GM12878 (cell line): Measurements from ENCODE around the gene HDAC7.

Experiments used
- KDM1A ChIP-seq: fragments of 200-600 bp; sonication (generic); IDR thresholded peaks from 2 replicates; pipeline ENCODE4 v1.6.1; 2016; ENCODE audit warnings: borderline replicate concordance
- SUPT20H ChIP-seq: IDR thresholded peaks from 2 replicates; pipeline ENCODE4 v1.6.1; 2011; ENCODE audit warnings: low read depth, mild to moderate bottlenecking, low read length, moderate library complexity, borderline replicate concordance; ENCODE audit not compliant: control insufficient read depth
- TF ChIP-seq, protein P1 (sequence below), 3 experiments: IDR thresholded peaks in 2 of 3; conservative IDR thresholded peaks in 1 of 3; 2 replicates each; pipeline ENCODE4 v1.5.1; 2011; ENCODE audit warnings: low read depth in 3 of 3, low read length in 3 of 3, mild to moderate bottlenecking in 3 of 3, control low read depth in 2 of 3, moderate library complexity in 2 of 3, inconsistent platforms in 1 of 3, mixed read lengths in 1 of 3; ENCODE audit not compliant: control insufficient read depth in 2 of 3, insufficient read depth in 1 of 3; ENCODE audit errors: extremely low read depth in 1 of 3
- TF ChIP-seq, protein P2 (sequence below): fragments of 450-650 bp; IDR thresholded peaks from 2 replicates; pipeline ENCODE4 v1.6.1; 2016; ENCODE audit warnings: mild to moderate bottlenecking
- TF ChIP-seq, protein P3 (sequence below): fragments of 450-650 bp; IDR thresholded peaks from 2 replicates; pipeline ENCODE4 v1.6.1; 2017; ENCODE audit warnings: mild to moderate bottlenecking
- TF ChIP-seq, protein P4 (sequence below): IDR thresholded peaks from 2 replicates; pipeline ENCODE4 v1.6.1; 2012; ENCODE audit warnings: low read depth, low read length, improper control_type of control experiment

DNA sequence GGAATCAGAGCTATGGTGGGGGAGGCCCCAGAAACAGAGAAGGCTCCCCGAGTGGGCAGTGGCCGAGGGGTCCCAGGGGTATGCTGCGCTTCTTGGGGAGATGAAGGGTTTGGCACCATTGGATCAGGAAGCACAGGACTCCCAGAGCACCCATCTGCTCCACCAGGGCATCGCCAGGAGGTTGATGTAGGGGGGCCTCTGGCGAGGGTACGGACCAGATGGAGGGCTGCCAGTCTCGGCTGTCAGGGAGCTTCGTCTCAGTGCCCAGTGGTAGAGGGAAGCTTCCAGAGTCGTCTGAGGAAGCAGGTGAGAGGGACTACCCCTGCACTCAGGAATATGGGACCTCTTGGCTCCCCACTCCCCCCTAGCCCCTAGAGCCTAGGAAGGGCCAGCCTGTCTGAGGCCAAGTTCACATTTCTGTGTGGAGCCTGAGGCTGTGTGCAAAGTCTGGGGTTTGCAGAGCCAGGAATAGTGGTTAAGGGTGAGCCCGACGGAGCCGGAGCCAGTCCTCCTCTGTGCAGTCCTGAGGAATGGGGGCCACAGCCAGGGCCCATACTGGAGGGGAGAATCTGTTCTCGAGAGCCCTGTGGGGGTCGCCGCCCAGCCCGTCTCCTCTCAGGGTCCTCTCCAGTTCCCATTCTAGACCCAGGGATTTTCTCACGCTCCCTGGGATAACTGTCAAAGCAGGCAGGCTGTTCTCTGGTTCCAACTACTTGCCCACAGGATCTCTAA lies 36.5 kb downstream of the HDAC7 start:
- TF ChIP-seq KDM1A: no peak
- TF ChIP-seq SUPT20H: no peak
- TF ChIP-seq, protein P1, sequence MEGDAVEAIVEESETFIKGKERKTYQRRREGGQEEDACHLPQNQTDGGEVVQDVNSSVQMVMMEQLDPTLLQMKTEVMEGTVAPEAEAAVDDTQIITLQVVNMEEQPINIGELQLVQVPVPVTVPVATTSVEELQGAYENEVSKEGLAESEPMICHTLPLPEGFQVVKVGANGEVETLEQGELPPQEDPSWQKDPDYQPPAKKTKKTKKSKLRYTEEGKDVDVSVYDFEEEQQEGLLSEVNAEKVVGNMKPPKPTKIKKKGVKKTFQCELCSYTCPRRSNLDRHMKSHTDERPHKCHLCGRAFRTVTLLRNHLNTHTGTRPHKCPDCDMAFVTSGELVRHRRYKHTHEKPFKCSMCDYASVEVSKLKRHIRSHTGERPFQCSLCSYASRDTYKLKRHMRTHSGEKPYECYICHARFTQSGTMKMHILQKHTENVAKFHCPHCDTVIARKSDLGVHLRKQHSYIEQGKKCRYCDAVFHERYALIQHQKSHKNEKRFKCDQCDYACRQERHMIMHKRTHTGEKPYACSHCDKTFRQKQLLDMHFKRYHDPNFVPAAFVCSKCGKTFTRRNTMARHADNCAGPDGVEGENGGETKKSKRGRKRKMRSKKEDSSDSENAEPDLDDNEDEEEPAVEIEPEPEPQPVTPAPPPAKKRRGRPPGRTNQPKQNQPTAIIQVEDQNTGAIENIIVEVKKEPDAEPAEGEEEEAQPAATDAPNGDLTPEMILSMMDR (IDR thresholded peaks at IDR 0.05 in 2 of 3, conservative IDR thresholded peaks at IDR 0.05 in 1 of 3; ENCODE audit: control insufficient read depth in 2 of 3, extremely low read depth in 1 of 3, insufficient read depth in 1 of 3, low read depth in 3 of 3, low read length in 3 of 3): no peak
- TF ChIP-seq, protein P2, sequence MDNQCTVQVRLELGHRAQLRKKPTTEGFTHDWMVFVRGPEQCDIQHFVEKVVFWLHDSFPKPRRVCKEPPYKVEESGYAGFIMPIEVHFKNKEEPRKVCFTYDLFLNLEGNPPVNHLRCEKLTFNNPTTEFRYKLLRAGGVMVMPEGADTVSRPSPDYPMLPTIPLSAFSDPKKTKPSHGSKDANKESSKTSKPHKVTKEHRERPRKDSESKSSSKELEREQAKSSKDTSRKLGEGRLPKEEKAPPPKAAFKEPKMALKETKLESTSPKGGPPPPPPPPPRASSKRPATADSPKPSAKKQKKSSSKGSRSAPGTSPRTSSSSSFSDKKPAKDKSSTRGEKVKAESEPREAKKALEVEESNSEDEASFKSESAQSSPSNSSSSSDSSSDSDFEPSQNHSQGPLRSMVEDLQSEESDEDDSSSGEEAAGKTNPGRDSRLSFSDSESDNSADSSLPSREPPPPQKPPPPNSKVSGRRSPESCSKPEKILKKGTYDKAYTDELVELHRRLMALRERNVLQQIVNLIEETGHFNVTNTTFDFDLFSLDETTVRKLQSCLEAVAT: no peak
- TF ChIP-seq, protein P3, sequence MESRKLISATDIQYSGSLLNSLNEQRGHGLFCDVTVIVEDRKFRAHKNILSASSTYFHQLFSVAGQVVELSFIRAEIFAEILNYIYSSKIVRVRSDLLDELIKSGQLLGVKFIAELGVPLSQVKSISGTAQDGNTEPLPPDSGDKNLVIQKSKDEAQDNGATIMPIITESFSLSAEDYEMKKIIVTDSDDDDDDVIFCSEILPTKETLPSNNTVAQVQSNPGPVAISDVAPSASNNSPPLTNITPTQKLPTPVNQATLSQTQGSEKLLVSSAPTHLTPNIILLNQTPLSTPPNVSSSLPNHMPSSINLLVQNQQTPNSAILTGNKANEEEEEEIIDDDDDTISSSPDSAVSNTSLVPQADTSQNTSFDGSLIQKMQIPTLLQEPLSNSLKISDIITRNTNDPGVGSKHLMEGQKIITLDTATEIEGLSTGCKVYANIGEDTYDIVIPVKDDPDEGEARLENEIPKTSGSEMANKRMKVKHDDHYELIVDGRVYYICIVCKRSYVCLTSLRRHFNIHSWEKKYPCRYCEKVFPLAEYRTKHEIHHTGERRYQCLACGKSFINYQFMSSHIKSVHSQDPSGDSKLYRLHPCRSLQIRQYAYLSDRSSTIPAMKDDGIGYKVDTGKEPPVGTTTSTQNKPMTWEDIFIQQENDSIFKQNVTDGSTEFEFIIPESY: no peak
- TF ChIP-seq, protein P4, sequence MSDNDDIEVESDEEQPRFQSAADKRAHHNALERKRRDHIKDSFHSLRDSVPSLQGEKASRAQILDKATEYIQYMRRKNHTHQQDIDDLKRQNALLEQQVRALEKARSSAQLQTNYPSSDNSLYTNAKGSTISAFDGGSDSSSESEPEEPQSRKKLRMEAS: no peak
